ENCODE measurements around the gene IL4. TPM values are rescaled to one million over a fixed set of nuclear protein-coding genes. Genes with fewer than 3 reads are reported as not detected.

The IL4 gene
- total RNA-seq, 4 donors from 2014 or later = not detected

GRCh38 chr5:132684491-132684890, 10.7 kb downstream of the IL4 start:
- WGBS, 2 donors = 71 to 72% methylated on average over 6 of the region's 6 CpGs
- H3K9me3 ChIP-seq = no peaks in the 10 kb centered on the region
- H3K27me3 ChIP-seq = no peaks in the 10 kb centered on the region
- no peak overlapping the region for H3K27ac ChIP-seq
- TF ChIP-seq EP300 (IDR thresholded peaks at IDR 0.05) = no peak
- TF ChIP-seq POLR2A (IDR thresholded peaks at IDR 0.05) = no peak
- TF ChIP-seq, protein P1, sequence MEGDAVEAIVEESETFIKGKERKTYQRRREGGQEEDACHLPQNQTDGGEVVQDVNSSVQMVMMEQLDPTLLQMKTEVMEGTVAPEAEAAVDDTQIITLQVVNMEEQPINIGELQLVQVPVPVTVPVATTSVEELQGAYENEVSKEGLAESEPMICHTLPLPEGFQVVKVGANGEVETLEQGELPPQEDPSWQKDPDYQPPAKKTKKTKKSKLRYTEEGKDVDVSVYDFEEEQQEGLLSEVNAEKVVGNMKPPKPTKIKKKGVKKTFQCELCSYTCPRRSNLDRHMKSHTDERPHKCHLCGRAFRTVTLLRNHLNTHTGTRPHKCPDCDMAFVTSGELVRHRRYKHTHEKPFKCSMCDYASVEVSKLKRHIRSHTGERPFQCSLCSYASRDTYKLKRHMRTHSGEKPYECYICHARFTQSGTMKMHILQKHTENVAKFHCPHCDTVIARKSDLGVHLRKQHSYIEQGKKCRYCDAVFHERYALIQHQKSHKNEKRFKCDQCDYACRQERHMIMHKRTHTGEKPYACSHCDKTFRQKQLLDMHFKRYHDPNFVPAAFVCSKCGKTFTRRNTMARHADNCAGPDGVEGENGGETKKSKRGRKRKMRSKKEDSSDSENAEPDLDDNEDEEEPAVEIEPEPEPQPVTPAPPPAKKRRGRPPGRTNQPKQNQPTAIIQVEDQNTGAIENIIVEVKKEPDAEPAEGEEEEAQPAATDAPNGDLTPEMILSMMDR (IDR thresholded peaks at IDR 0.05) = no peak
- DNase-seq (ENCODE audit: low spot score in 2 of 2) = no peak
- no peak overlapping the region for H3K4me3 ChIP-seq
- H3K4me1 ChIP-seq = no peaks in the 10 kb centered on the region
- no peaks in the 10 kb centered on the region for H3K36me3 ChIP-seq

- Histone ChIP-seq H3K27ac (no peak overlapping the region), H3K4me1 (no peaks in the 10 kb centered on the region), H3K27me3 (no peaks in the 10 kb centered on the region), H3K9me3 (no peaks in the 10 kb centered on the region), H3K36me3 (no peaks in the 10 kb centered on the region), H3K4me3 (no peak overlapping the region)
- no peak for DNase-seq (ENCODE audit: low spot score in 2 of 2)
- TF ChIP-seq POLR2A (IDR thresholded peaks at IDR 0.05) (no peak), EP300 (IDR thresholded peaks at IDR 0.05) (no peak)
- TF ChIP-seq, protein P1 (IDR thresholded peaks at IDR 0.05) = no peak
- WGBS, 2 donors = 80 to 81% methylated on average over 12 of the region's 12 CpGs
Measured at GRCh38 chr5:132684922-132685720, 11.3 kb downstream of the IL4 start.

DNA sequence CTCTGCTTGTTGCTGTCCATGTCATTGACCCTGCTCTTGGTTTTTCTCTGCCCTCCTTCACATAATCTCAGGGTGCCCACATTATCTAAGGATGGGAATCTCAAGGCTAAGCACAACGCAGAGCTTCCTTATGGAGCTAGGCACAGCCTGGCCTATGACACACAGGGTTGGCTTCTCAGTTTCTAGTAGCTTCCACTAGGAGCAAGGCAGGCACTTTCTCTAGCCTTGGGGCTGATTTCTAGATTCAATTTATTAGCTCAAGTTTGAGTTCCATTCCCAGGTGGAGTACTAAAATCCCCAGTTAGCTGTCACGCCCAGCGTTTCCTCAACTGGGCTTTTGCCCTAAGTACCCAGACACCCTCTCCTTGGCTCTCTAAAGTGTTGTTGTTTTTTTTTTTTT, 12.4 kb downstream of the IL4 start:
- no peaks in the 10 kb centered on the region for H3K36me3 ChIP-seq
- H3K4me3 ChIP-seq = no peak overlapping the region
- 99% methylated on average over 3 of the region's 3 CpGs for WGBS, 2 donors
- no peaks in the 10 kb centered on the region for H3K9me3 ChIP-seq
- no peak overlapping the region for H3K27ac ChIP-seq
- H3K27me3 ChIP-seq = no peaks in the 10 kb centered on the region
- no peaks in the 10 kb centered on the region for H3K4me1 ChIP-seq
- no peak for DNase-seq (ENCODE audit: low spot score in 2 of 2)
- TF ChIP-seq EP300 (IDR thresholded peaks at IDR 0.05) (no peak), POLR2A (IDR thresholded peaks at IDR 0.05) (no peak)
- TF ChIP-seq, protein P1 (IDR thresholded peaks at IDR 0.05) = no peak

DNA sequence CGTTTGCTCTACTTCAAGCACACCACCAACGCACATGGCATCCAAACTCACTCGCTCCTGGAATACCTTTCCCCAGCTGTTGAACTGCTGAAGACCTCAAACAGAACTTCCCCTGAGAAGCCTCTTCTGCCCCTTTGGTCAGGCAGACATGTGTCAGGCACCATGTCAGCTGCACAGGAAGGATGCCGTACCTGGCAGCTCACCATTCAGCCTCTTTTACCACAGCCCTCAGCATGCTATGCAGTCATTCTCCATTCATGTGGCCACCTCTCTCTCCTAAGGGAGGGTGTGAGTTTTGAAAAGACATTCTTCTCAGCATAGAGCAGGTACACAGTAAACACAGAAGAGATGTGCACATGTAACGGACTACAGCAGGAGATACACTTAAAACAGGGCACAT, 14.2 kb downstream of the IL4 start:
- H3K27me3 ChIP-seq = no peaks in the 10 kb centered on the region
- no peak overlapping the region for H3K4me3 ChIP-seq
- no peaks in the 10 kb centered on the region for H3K4me1 ChIP-seq
- no peak overlapping the region for H3K27ac ChIP-seq
- TF ChIP-seq POLR2A (IDR thresholded peaks at IDR 0.05) (no peak), EP300 (IDR thresholded peaks at IDR 0.05) (no peak)
- TF ChIP-seq, protein P1 (IDR thresholded peaks at IDR 0.05) = no peak
- peaks cover 0 to 3% (median 0%) of the 10 kb centered on the region in 3 donors for H3K36me3 ChIP-seq
- H3K9me3 ChIP-seq = no peaks in the 10 kb centered on the region
- DNase-seq (ENCODE audit: low spot score in 2 of 2) = no peak
- WGBS, 2 donors = 84 to 91% methylated on average over 5 of the region's 5 CpGs

DNA sequence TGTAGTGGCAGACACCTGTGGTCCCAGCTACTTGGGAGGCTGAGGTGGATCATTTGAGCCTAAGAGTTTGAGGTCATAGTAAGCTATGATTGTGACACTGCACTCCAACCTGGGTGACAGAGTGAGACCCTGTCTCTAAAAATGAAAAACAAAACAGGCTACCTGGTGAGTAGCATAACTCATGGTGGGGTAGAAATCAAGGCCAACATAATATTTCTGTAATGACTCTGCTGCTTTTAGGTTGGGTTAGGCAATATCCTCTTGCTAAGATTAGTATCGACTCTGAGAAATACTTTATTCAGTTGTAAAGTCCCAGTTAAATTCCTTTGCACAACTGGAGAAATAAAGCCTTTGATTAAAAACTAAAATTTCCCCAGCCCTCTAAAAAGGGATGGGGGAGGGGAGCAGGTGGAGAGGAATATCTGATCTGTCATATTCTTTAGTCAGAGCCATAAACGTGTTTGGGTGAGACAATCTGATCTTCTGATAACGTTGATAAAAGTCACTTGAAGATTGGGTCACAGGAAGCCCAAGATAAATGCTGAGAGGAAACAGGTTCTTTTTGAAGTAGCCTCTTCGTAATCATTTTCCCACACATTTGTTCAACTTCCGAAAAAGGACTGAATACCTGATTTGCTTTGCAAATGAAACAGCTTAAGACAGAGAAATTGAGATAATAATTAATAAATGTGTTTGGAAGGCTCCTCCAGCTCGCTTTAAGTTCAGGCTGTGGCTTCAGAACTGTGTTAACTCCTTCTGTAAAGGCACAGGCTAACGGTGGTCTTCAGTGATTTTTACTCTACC, 14.9 kb downstream of the IL4 start:
- Histone ChIP-seq H3K27me3 (no peaks in the 10 kb centered on the region), H3K36me3 (peaks cover 0 to 7% (median 0%) of the 10 kb centered on the region in 3 donors), H3K4me3 (no peak overlapping the region), H3K9me3 (no peaks in the 10 kb centered on the region), H3K27ac (no peak overlapping the region), H3K4me1 (no peaks in the 10 kb centered on the region)
- 72 to 73% methylated on average over 7 of the region's 7 CpGs for WGBS, 2 donors
- TF ChIP-seq, protein P1 (IDR thresholded peaks at IDR 0.05) = no peak
- no peak for TF ChIP-seq EP300 (IDR thresholded peaks at IDR 0.05)
- TF ChIP-seq POLR2A (IDR thresholded peaks at IDR 0.05) = no peak
- no peak for DNase-seq (ENCODE audit: low spot score in 2 of 2)
